B cell (primary cell): ENCODE measurements around the gene HIBADH. TPM values are rescaled to one million over a fixed set of nuclear protein-coding genes. Genes with fewer than 3 reads are reported as not detected.

Source experiments
- ATAC-seq: fragments of 200-7000 bp; cut with Tn5 transposase; one replicate; pipeline ENCODE4 v1.10.0; 2021; ENCODE audit warnings: low read depth, mild to moderate bottlenecking, moderate number of reproducible peaks, moderate library complexity
- CTCF ChIA-PET: fragments of 350-600 bp; sonication (Branson Sonifier 250); formaldehyde crosslinking; loops from one replicate; lab custom pipeline; 2021; ENCODE audit warnings: antibody characterized with exemption, inconsistent platforms; lab: Charles Lee
- POLR2A ChIA-PET: fragments of 350-600 bp; sonication (Branson Sonifier 250); formaldehyde crosslinking; loops from one replicate; lab custom pipeline; 2021; ENCODE audit warnings: antibody characterized with exemption; lab: Charles Lee
- DNase-seq: peaks from one replicate; pipeline ENCODE4 v3.0.0; 2013
- H2AFZ ChIP-seq: 2 replicates; pipeline ENCODE4 v1.6.1; 2012; ENCODE audit warnings: mild to moderate bottlenecking, low read depth, low read length; ENCODE audit not compliant: insufficient read depth, poor library complexity, severe bottlenecking
- H3K27ac ChIP-seq, 2 donors: 1 replicate in 1 of 2; 2 replicates in 1 of 2; pipeline ENCODE4 v1.5.1; 2012 to 2013; ENCODE audit warnings: low read length in 2 of 2, mild to moderate bottlenecking in 2 of 2, moderate library complexity in 1 of 2
- H3K27me3 ChIP-seq, 4 experiments: fragments of 200-600 bp in 1 of 4; sonication (generic) in 1 of 4; replicated peaks in 1 of 4; 1 replicate in 2 of 4; 2 replicates in 2 of 4; pipeline versions ENCODE4 v1.6.1 to v1.7.0; 2013 to 2016; ENCODE audit warnings: low read length in 3 of 4, mild to moderate bottlenecking in 2 of 4, mixed read lengths in 1 of 4, moderate library complexity in 1 of 4; ENCODE audit not compliant: insufficient read depth in 4 of 4, control insufficient read depth in 3 of 4; ENCODE audit errors: control extremely low read depth in 1 of 4
- H3K36me3 ChIP-seq, 2 experiments: replicated peaks in 1 of 2; 1 replicate in 1 of 2; 2 replicates in 1 of 2; pipeline versions ENCODE4 v1.6.1 to v1.7.1; 2013; ENCODE audit warnings: low read length in 1 of 2; ENCODE audit not compliant: insufficient read depth in 2 of 2, control insufficient read depth in 1 of 2; ENCODE audit errors: control extremely low read depth in 1 of 2, extremely low read depth in 1 of 2
- H3K4me1 ChIP-seq, 2 donors: fragments of 200-600 bp in 1 of 2; sonication (generic) in 1 of 2; 1 replicate in 1 of 2; 2 replicates in 1 of 2; pipeline versions ENCODE4 v1.5.1 to v1.6.1; 2013 to 2017; ENCODE audit warnings: low read length in 2 of 2; ENCODE audit not compliant: control insufficient read depth in 2 of 2, insufficient read depth in 2 of 2
- H3K4me2 ChIP-seq: replicated peaks from 2 replicates; pipeline ENCODE3; 2012; ENCODE audit warnings: mild to moderate bottlenecking, low read depth, low read length; ENCODE audit not compliant: poor library complexity, severe bottlenecking
- H3K4me3 ChIP-seq, 5 experiments: fragments of 200-600 bp in 1 of 5; sonication (generic) in 1 of 5; 1 replicate in 3 of 5; 2 replicates in 2 of 5; pipeline versions ENCODE4 v1.5.1 to v1.7.0; 2011 to 2016; ENCODE audit warnings: low read length in 4 of 5, mild to moderate bottlenecking in 4 of 5, low read depth in 2 of 5, control low read depth in 1 of 5, moderate library complexity in 1 of 5; ENCODE audit not compliant: insufficient read depth in 1 of 5; ENCODE audit errors: control extremely low read depth in 1 of 5, extremely low read depth in 1 of 5
- H3K79me2 ChIP-seq: fragments of 200-600 bp; sonication (generic); one replicate; pipeline ENCODE4 v1.6.0; 2016; ENCODE audit warnings: low read length; ENCODE audit not compliant: control insufficient read depth, insufficient read depth
- H3K9ac ChIP-seq: fragments of 200-600 bp; sonication (generic); 2 replicates; pipeline ENCODE4 v1.6.1; 2017; ENCODE audit warnings: mild to moderate bottlenecking, low read length, moderate library complexity
- H3K9me3 ChIP-seq, 3 donors: one replicate each; pipeline versions ENCODE4 v1.6.1 to v1.7.1; 2013; ENCODE audit warnings: low read length in 2 of 3; ENCODE audit not compliant: control insufficient read depth in 2 of 3, insufficient read depth in 1 of 3; ENCODE audit errors: control extremely low read depth in 1 of 3
- H4K20me1 ChIP-seq: 2 replicates; pipeline ENCODE4 v1.6.0; 2012; ENCODE audit warnings: mild to moderate bottlenecking, low read length; ENCODE audit not compliant: insufficient read depth, control insufficient read depth, poor library complexity, severe bottlenecking
- H3K27ac Mint-ChIP-seq: one replicate; pipeline ENCODE4 v1.8.0; 2021; ENCODE audit warnings: mixed read lengths
- H3K27me3 Mint-ChIP-seq: one replicate; pipeline ENCODE4 v1.8.0; 2021; ENCODE audit warnings: mixed read lengths
- H3K4me1 Mint-ChIP-seq: one replicate; pipeline ENCODE4 v1.8.0; 2021; ENCODE audit warnings: mixed read lengths
- H3K4me3 Mint-ChIP-seq: one replicate; pipeline ENCODE4 v1.8.0; 2021; ENCODE audit warnings: mixed read lengths
- H3K9me3 Mint-ChIP-seq: one replicate; pipeline ENCODE4 v1.8.0; 2022; ENCODE audit warnings: mixed read lengths; ENCODE audit not compliant: insufficient read depth
- EZH2 ChIP-seq: IDR thresholded peaks from 2 replicates; pipeline ENCODE4 v1.6.1; 2012; ENCODE audit warnings: borderline replicate concordance, low read depth, mild to moderate bottlenecking, moderate library complexity, low read length; ENCODE audit not compliant: insufficient read depth, poor library complexity, severe bottlenecking
- WGBS: methylation state at CpG from one replicate; pipeline ENCODE4 v1.1.5; 2013; ENCODE audit warnings: missing lambda C conversion rate; ENCODE audit not compliant: insufficient coverage; 5-methylcytosine and 5-hydroxymethylcytosine counted together
- intact Hi-C: fragments of 100-400 bp; cut with micrococcal nuclease; formaldehyde crosslinking; loops from one replicate; pipeline ENCODE4 v1.10.0; 2022
- polyA plus RNA-seq: library from polyadenylated mRNA; depleted of rRNA; stranded (reverse); fragments of >200 nt; gene quantifications from 2 replicates; pipeline ENCODE4 v1.2.3, GENCODE V29; 2012
- total RNA-seq, 2 donors: library from RNA; stranded (reverse); fragments of 120-200 nt in 1 of 2; gene quantifications; 1 replicate in 1 of 2; 2 replicates in 1 of 2; pipeline versions ENCODE4 v1.2.3 to v1.2.4, GENCODE V29; 2013 to 2022
- TF ChIP-seq, protein P1 (sequence below): fragments of 200-600 bp; IDR thresholded peaks from one replicate; pipeline ENCODE4 v1.8.0; 2022; ENCODE audit warnings: antibody characterized with exemption, mild to moderate bottlenecking

HIBADH gene
- total and polyA plus RNA-seq, 2 donors (not counting 1 experiment from before 2014, with no cell fraction given): 6.9 to 14.1 TPM

DNA sequence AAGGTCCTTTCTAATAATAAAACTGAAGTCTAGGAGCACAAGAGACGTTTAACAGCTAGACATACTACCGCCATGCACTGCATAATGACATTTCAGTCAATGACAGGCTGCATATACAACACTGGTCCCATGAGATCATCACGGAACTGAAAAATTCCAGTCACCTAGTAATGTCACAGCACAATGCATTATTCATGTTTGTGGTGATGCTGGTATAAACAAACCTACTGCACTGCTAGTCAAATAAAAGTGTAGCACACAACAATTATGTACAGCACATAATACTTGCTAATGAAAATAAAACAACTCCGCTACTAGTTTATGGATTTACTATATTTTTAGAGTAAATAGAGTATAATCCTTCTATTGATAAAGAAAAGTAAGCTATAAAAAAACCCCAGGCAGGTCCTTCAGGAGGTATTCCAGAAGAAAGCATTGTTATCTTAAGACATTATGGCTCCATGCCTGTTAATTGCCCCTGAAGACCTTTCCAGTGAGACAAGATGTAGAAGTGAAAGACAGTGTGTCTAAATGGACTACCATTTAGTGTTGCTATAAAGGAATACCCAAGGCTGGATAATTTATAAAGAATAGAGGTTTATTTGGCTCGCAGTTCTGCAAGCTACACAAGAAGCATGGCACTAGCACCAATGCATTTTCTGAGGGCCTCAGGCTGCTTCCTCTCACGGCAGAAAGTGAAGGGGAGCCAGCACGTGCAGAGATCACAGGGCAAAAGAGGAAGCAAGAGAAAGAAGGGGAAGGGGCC lies 47.1 kb downstream of the HIBADH start:
- peaks cover 4% of the 10 kb centered on the region for H3K4me1 Mint-ChIP-seq
- intact Hi-C loops: no loop called here
- H3K79me2 ChIP-seq: no peaks in the 10 kb centered on the region
- no peaks in the 10 kb centered on the region for H3K27me3 Mint-ChIP-seq
- 100% methylated on average over 3 of the region's 7 CpGs for WGBS
- H2AFZ ChIP-seq: no peak overlapping the region
- POLR2A ChIA-PET: no interaction called here
- no peak overlapping the region for H3K27ac ChIP-seq
- H3K27ac Mint-ChIP-seq: no peak overlapping the region
- peaks cover 0 to 4% of the 10 kb centered on the region in 2 experiments for H3K36me3 ChIP-seq
- H3K4me3 Mint-ChIP-seq: no peak overlapping the region
- no peak for DNase-seq
- ATAC-seq: no peak
- H3K9me3 ChIP-seq: peaks cover 0 to 30% (median 25%) of the 10 kb centered on the region in 3 donors
- peaks cover 6% of the 10 kb centered on the region for H3K9me3 Mint-ChIP-seq
- no peak overlapping the region for H3K4me2 ChIP-seq
- H4K20me1 ChIP-seq: no peaks in the 10 kb centered on the region
- H3K4me1 ChIP-seq: no peaks in the 10 kb centered on the region
- no peaks in the 10 kb centered on the region for H3K27me3 ChIP-seq
- CTCF ChIA-PET: no interaction called here
- H3K9ac ChIP-seq: no peak overlapping the region
- TF ChIP-seq, protein P1, sequence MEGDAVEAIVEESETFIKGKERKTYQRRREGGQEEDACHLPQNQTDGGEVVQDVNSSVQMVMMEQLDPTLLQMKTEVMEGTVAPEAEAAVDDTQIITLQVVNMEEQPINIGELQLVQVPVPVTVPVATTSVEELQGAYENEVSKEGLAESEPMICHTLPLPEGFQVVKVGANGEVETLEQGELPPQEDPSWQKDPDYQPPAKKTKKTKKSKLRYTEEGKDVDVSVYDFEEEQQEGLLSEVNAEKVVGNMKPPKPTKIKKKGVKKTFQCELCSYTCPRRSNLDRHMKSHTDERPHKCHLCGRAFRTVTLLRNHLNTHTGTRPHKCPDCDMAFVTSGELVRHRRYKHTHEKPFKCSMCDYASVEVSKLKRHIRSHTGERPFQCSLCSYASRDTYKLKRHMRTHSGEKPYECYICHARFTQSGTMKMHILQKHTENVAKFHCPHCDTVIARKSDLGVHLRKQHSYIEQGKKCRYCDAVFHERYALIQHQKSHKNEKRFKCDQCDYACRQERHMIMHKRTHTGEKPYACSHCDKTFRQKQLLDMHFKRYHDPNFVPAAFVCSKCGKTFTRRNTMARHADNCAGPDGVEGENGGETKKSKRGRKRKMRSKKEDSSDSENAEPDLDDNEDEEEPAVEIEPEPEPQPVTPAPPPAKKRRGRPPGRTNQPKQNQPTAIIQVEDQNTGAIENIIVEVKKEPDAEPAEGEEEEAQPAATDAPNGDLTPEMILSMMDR: no peak
- TF ChIP-seq EZH2: no peak
- H3K4me3 ChIP-seq: no peak overlapping the region

DNA sequence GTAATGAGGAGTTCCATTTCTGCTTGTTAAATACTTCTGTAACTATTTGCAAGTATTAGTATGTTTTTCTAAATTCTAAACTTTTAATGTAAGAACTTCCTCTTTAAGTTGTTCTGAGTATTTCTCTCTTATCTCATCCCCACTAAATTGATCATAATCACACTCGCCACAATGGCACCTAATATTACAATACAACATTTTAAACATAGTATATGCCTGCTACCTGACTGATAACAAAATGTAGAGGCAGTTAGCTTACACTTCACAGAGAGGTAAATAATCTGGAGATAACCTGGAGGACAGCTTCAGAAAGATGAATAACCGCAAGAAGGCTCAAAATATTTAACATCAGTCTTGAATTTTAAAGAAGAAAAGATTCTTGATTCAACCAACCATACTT lies 48.6 kb downstream of the HIBADH start:
- Histone ChIP-seq H3K79me2 (no peaks in the 10 kb centered on the region), H3K4me2 (no peak overlapping the region), H3K27ac (no peak overlapping the region), H3K9ac (no peak overlapping the region), H3K27me3 (no peaks in the 10 kb centered on the region), H3K9me3 (peaks cover 0 to 20% (median 10%) of the 10 kb centered on the region in 3 donors), H3K4me3 (no peak overlapping the region), H3K4me1 (no peaks in the 10 kb centered on the region), H4K20me1 (no peaks in the 10 kb centered on the region), H3K36me3 (peaks cover 0 to 4% of the 10 kb centered on the region in 2 experiments), H2AFZ (no peak overlapping the region)
- H3K27ac Mint-ChIP-seq: no peak overlapping the region
- peaks cover 4% of the 10 kb centered on the region for H3K4me1 Mint-ChIP-seq
- H3K27me3 Mint-ChIP-seq: no peaks in the 10 kb centered on the region
- no CpG with 5 or more reads among the region's 2 CpGs for WGBS
- intact Hi-C loops: no loop called here
- ChIA-PET POLR2A (no interaction called here), CTCF (no interaction called here)
- TF ChIP-seq EZH2: no peak
- TF ChIP-seq, protein P1: no peak
- H3K4me3 Mint-ChIP-seq: no peak overlapping the region
- DNase-seq (no peak), ATAC-seq (no peak)
- peaks cover 4% of the 10 kb centered on the region for H3K9me3 Mint-ChIP-seq
